RWPE1 (cell line): ENCODE data around the gene AJAP1.
"Not testable (repeated sequence)": the region's sequence is repeated elsewhere in the genome, so short reads cannot be mapped to it uniquely, and the experiment has no call there.

Source experiments
- CTCF ChIA-PET: fragments of 350-600 bp; sonication (Branson Sonifier 250); formaldehyde crosslinking; extraction: SDS; loops from one replicate; lab custom pipeline; 2021; lab: Yijun Ruan, JAX
- POLR2A ChIA-PET: fragments of 400-600 bp; formaldehyde crosslinking; extraction: SDS; loops from one replicate; lab custom pipeline; 2020; ENCODE audit warnings: antibody characterized with exemption; ENCODE audit not compliant: low non-redundant PET; lab: Yijun Ruan, JAX
- DNase-seq: peaks from one replicate; pipeline ENCODE4 v3.0.0; 2012; ENCODE audit warnings: low spot score
- H3K27ac ChIP-seq: fragments of 450-650 bp; 2 replicates; pipeline ENCODE4 v1.5.1; 2017
- TF ChIP-seq, protein P1 (sequence below): fragments of 450-650 bp; conservative IDR thresholded peaks from 2 replicates; pipeline ENCODE4 v1.5.1; 2017; ENCODE audit warnings: low read depth, mild to moderate bottlenecking

The AJAP1 gene

DNA sequence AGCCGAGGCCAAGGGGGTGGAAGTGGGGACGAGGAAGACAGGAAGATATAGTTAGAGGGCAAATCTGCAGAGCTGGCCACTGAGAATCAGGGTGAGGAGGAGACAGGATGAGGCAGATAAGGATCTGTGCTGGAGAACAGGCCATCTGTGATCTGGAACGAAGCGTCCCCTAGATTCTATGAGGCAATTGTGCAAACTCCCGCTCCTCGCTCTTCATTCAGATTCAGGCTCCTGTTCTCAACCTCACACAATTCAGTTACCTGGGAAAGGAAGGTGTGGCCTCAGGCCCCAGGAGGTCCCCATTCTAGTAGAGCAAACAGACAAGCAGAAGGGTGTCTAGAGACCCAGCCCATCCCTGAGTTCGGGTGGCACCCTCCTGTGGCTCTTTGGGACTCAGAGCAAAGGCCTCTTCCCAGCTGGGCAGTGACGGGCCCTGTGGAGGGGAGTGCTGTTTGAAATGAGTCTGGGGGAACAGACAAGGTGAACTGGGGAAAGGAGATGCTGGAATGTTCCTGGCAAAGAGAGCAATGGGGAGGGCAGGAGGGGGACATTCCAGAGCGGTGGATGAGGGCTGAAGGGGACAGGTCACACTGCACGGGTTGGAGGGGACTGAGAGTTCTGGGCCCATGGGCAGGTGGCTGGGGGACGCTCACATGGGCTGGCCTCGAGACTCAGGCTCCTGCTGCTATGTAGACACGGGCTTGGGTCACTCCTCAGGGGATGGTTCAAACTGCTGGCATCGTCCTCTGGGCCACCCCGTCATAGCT lies 39.9 kb upstream of the AJAP1 start:
- TF ChIP-seq, protein P1, sequence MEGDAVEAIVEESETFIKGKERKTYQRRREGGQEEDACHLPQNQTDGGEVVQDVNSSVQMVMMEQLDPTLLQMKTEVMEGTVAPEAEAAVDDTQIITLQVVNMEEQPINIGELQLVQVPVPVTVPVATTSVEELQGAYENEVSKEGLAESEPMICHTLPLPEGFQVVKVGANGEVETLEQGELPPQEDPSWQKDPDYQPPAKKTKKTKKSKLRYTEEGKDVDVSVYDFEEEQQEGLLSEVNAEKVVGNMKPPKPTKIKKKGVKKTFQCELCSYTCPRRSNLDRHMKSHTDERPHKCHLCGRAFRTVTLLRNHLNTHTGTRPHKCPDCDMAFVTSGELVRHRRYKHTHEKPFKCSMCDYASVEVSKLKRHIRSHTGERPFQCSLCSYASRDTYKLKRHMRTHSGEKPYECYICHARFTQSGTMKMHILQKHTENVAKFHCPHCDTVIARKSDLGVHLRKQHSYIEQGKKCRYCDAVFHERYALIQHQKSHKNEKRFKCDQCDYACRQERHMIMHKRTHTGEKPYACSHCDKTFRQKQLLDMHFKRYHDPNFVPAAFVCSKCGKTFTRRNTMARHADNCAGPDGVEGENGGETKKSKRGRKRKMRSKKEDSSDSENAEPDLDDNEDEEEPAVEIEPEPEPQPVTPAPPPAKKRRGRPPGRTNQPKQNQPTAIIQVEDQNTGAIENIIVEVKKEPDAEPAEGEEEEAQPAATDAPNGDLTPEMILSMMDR = no peak
- H3K27ac ChIP-seq = no peak overlapping the region
- POLR2A ChIA-PET = no interaction called here
- DNase-seq = no peak
- CTCF ChIA-PET = interaction anchor here (0.6 kb wide), 1 partner anchor 585 kb away, joined by 7 read pairs; no protein-coding TSS in a partner anchor

GRCh38 chr1:4615138-4615470 lies 39.3 kb upstream of the AJAP1 start:
- ChIA-PET CTCF (interaction anchor here (0.6 kb wide), 1 partner anchor 585 kb away, joined by 7 read pairs; no protein-coding TSS in a partner anchor), POLR2A (no interaction called here)
- no peak for DNase-seq
- TF ChIP-seq, protein P1 = no peak
- H3K27ac ChIP-seq = no peak overlapping the region

DNA sequence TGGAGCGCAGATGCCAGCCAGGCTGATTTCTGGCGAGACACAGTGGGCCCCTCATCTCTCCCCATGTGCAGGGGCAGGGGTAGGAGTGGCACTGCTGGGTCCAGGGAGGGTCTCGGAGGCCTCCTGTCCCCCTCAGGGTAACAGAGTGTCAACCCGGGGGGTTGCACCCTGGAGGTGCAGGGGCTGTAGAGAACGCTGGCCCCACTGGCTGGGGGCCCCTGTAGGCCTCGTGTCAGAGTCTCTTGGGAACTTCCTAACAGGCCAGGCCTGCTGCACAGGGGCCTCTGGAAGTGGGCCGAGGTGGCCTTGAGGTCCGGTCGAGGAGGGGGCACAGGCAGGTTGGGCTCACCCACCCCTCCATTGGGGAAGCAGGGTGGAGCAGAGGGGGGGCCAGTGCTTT lies 38.9 kb upstream of the AJAP1 start:
- CTCF ChIA-PET = interaction anchor here (0.6 kb wide), 1 partner anchor 586 kb away, joined by 7 read pairs; no protein-coding TSS in a partner anchor

DNA sequence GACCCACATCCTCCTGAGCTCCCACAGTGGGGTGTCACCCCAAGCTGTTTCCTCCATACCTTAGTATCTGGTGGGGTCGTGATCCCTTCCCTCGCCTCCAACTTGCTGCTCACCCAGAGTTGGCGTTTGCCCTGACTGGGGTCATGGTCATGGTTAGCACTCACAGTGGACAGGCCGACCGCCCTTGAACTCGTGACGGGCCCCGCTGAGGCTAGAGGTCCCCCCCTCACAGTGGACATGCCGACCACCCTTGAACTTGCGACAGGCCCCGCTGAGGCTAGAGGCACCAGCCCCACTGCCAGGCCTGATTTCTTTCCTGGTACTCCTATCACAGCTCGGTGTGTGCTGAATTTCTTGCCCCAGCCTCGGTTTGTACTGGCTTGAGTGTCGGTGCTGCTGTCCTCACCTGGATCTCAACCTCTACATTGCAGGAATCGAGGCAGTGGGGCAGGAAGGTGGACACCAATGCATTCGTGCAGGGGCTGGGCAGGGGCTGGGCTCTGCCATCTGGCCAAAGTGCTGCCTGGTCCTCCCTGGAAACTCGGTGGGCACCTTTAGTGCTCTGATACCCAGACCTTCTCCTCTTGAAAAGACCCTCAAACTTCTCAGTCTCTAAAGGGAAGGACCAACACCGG lies 37.5 kb upstream of the AJAP1 start:
- TF ChIP-seq, protein P1 = no peak
- CTCF ChIA-PET = no interaction called here

More for the DNA sequence above, 38.9 kb upstream of the AJAP1 start:
- no peak overlapping the region for H3K27ac ChIP-seq
- DNase-seq = no peak
- POLR2A ChIA-PET = no interaction called here
- TF ChIP-seq, protein P1 = no peak

GRCh38 chr1:4617506-4617905 lies 36.9 kb upstream of the AJAP1 start:
- CTCF ChIA-PET = no interaction called here
- POLR2A ChIA-PET = no interaction called here
- H3K27ac ChIP-seq = no peak overlapping the region
- TF ChIP-seq, protein P1 = no peak
- DNase-seq = no peak

More for the DNA sequence above, 37.5 kb upstream of the AJAP1 start:
- DNase-seq = no peak
- POLR2A ChIA-PET = no interaction called here
- H3K27ac ChIP-seq = no peak overlapping the region

DNA sequence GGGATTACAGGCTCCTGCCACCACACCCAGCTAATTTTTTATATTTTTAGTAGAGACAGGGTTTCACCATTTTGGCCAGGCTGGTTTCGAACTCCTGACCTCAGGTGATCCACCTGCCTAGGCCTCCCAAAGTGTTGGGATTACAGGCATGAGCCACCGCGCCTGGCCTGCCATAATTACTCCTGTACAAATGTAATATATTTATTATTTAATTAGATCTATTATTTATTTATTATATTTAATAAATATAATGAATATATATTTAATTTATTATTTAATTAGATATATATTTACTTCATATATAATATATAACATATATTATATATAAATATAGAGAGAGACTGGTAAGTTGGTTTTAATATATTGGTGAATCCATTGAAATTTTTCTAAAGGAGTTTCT lies 35.6 kb upstream of the AJAP1 start:
- H3K27ac ChIP-seq, POLR2A ChIA-PET, DNase-seq: not testable (repeated sequence)
- CTCF ChIA-PET = interaction anchor here (1.4 kb wide), 1 partner anchor 37 kb away, joined by 3 read pairs; no protein-coding TSS in a partner anchor

GRCh38 chr1:4621646-4622045 lies 32.8 kb upstream of the AJAP1 start:
- TF ChIP-seq, protein P1 = no peak
- POLR2A ChIA-PET = no interaction called here

More at GRCh38 chr1:4621646-4622045, 32.8 kb upstream of the AJAP1 start:
- H3K27ac ChIP-seq = no peak overlapping the region
- CTCF ChIA-PET = interaction anchor here (0.7 kb wide), 1 partner anchor 31 kb away, joined by 5 read pairs; no protein-coding TSS in a partner anchor
- no peak for DNase-seq
